HG03196 (cell line): Measurements from ENCODE around the gene FRMD3.

ENCODE experiments used
- ATAC-seq: cut with Tn5 transposase; IDR thresholded peaks from one replicate; pipeline ENCODE4 v1.9.1; 2021; ENCODE audit not compliant: unreplicated experiment

Gene FRMD3

DNA sequence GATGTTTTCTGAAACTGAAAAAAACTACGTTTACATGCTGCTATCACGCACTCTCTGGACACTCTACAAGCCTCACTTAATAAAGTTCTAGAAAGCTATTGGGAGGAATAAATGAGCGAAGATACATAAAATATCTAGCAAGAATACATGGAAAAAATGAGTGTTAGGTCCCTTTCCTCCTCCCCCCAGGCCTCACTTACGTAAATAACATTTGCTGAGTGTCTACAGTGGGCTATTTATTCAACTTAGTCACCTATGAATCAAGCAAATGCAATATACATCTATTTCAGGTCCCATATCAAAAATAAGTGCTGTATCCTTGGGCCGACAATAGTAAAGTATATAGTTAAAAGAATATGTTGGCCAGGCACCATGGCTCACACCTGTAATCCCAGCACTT, 62.5 kb downstream of the FRMD3 start:
- no peak for ATAC-seq

DNA sequence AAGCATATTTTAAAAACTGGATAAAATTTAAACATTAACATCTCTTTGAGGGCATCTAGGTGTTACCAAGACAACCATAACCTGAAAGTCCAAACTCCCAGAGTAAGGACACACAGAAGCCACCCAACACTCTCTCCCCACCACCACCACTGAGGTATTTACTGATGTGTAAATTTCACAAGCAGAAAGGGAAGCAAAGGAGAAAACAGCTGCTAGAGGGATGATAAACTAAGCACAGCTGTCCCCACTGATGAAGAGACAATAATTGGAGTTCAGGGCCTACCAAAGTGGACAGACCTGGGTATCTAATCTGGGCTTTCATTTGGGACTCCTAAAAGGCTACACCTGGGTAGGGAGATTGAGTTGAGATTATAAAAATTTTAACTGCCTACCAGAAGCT, 63.6 kb downstream of the FRMD3 start:
- ATAC-seq = no peak

DNA sequence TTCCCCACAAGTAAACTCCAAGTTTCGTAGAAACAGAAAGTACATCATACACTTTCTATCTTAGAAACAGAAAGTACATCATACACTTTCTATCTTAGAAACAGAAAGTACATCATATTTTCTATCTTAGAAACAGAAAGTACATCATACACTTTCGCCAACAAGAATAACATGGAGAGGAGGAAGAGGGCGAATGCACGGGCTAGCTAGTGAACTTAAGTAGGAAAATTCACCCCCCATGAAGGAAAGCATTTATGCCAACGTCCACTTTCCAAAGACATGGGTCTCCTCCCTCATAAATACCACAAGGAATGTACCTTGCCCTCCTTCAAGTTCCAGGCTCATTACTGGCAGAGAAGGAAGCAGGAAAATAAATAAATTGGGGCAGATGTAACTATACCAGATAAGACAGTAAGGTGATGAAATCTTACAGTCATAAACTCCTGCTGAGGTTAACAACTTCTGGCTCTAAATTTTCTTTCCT, 64.7 kb downstream of the FRMD3 start:
- ATAC-seq = peak; percentile 94

DNA sequence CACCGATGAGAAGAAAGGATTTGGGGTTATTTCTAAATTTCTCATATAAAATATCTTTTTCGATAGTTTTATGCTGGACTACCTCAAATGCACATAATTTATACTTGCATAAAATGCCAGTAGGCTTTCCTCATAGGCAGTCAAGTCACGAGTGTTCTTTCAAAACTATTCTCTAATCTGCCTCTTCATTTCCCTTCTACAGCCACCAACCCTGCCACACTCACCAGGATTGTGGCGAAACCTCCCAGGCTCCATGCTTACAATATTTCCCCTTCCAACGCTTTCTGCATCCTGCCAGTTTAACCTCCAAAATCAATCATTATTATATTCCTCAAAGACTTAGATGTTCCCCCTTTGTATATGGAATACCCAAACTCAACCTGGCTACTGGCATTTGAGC, 65.4 kb downstream of the FRMD3 start:
- ATAC-seq = no peak

DNA sequence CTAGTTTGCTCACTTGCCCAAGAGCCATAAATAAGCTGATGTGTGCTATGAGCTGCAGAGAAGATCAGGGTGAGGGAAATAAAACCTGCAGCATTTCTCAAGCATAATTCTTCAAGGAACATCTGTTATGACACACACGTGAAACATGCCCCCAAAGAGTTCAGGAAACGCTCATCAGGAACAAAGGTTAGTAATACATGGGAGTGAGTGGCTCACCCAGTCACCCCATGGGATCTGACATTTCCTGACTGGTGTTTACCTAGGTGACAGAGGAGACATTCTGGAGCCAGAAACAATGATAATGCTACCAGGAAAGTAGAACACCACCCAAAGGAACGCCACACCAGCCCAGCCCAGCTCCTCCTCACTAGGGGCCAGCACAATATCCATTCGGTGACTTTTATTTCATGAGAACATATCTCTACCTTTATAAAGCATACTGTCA, 66.0 kb downstream of the FRMD3 start:
- ATAC-seq = no peak

DNA sequence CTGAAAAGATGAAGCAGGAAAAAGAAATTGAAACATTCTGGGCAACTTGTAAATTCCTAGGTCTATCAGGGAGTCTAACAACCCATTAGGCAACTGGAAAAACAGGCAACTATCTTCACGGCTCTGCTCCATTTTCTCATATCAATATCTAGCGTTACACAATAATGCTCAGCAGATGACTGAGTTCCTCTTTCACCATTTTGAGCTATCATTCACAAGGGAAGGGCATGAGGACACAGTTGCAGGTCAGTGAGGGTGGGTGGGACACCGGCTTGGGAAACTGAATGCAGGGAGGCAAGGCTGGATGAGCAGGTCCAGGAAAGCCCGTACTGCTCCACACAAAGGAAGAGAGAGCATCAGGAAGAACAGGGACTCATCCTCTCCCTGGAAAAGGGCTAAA, 67.0 kb downstream of the FRMD3 start:
- ATAC-seq = no peak

DNA sequence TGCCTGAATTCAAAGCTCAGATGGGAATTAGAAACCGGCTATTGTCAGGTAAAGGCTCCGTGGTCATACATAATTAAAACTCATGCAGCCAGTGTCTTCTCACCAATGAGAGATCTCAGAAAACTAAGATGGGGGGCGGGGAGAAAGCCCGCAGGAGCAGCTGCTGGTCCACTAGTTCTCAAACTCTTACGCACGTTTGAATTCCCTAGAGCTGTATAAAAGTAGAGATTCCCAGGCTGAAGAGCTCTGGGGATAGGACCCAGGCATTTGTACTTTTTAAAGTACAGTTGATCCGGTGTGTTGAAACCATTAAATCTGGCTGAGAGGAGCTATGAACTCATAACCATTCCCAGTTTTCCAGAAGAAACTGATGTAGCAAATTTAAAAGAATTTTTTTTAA, 68.5 kb downstream of the FRMD3 start:
- ATAC-seq = no peak

DNA sequence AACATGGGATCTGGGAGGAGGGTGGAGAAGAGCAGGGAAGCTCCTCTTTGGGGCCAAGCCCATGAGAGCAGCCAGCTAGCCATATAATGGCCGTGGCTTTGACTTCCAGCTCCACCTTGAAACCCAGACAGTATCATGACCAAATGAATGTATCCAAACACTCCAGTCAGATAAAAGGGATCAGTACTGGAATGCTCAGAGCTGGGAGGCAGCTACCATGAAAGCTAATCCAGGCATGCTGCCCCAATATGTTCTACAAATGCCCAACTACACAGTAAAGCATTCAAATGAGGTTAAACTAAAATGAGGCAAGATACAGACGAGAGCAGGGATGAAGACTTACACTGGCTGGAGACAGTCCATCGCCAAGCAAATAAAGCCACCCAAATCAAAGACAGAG, 69.4 kb downstream of the FRMD3 start:
- ATAC-seq = no peak

DNA sequence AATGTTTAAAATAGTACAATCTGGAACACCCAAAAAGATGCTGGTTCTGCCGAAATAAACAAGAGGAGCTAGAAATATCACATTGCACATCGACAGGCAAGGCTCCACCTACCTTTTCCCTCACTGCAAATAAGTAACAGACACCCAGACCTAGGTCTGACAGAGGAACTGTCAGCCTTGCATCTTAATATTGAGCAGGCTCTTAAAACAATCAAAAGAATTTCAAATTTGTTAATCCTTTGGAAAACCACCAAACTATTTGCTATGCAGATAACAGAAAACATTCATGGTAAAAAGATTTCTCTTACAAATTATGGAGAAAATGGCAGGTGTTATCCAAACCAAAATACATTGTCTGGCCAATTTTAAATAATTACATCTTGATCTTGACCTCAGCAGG, 71.3 kb downstream of the FRMD3 start:
- ATAC-seq = no peak

DNA sequence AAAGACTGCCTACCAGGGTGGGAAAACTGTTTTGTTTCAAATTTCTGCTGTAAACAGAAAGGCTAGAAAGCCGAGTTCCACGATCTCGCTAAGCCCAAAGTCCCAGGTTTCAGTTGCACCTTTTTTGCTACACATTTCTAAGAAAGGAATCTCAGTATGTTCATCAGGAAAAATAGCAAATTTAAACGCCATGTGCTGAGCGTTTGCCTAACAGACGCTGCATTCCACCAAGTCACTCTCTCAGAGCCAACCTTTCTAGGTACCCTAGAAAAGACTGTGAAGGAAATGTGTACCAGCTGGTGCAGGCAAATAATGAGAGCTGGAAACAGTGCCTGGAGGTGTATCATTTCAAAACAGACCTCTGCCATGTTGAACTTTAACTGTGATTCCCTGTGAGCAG, 71.8 kb downstream of the FRMD3 start:
- no peak for ATAC-seq

DNA sequence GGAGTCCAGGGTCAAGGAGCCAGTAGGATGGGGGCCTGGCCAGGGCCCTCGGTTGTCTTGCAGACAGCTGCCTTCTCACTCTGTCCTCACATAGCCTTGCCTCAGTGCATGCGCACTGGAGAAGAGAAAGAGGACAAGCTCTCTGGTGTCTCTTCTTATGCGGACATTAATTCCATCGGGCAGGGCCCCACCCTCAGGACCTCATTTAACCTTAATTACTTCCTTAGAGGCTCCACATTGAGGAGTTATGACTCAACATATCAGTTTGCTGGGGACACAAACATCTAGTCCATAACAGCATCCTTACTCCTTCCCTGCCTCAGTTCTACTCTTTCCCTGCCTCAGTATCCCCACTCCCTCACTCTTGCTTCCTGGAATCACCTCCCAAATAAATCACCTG, 78.4 kb downstream of the FRMD3 start:
- ATAC-seq = no peak

DNA sequence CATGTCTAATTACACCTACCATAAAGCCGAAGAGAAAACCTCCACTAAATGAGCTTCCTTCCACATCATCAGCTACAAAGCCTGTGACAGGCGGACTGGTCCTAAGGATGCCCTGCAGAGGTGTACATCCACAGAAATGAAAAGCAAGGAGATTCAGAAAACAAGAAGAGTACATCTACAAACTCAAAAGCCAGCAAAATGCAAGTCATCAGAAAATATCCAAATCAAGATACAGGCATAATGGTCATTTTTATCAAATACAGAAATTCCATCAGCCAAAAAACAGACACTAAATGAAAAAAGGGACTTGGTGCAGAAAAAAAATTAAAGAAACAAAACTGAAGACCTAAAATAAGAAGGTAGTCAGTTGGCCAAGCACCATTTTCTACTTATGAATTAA, 79.7 kb downstream of the FRMD3 start:
- ATAC-seq = no peak

DNA sequence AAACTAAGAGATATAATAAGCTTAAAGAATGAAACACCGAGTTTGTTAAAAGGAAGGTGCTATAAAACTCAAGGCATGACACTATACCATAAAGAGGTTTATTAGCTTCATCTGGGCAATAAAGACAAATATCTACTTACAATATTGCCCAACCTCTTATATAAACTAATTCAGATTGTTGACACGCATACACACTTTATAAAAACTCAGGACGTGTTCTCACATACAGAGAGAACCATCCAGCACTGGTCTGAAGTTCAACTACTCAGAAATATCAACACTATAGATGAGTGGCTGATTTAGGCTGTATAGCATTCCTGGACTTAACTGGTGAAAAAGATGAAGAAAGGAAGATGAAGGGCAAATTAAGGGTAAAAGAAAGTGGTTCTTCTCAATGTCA, 81.2 kb downstream of the FRMD3 start:
- no peak for ATAC-seq

DNA sequence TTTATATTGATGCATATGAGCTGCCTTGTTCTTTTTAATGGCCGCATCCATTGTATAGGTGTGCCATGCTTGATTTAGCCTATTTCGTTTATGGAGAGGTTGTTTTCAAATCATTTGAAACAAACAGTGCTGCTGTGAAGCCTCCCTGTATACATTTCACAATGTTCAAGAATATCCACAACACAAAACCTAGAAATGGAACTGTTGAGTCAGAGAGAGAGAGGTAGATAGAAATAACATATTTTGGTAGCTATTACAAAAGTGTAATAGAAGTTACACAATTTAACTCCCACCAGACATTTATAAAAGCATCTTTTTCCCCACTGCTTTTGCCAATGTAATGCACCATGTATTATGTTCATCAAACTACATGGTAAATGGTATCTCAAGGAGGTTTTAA, 82.0 kb downstream of the FRMD3 start:
- no peak for ATAC-seq

DNA sequence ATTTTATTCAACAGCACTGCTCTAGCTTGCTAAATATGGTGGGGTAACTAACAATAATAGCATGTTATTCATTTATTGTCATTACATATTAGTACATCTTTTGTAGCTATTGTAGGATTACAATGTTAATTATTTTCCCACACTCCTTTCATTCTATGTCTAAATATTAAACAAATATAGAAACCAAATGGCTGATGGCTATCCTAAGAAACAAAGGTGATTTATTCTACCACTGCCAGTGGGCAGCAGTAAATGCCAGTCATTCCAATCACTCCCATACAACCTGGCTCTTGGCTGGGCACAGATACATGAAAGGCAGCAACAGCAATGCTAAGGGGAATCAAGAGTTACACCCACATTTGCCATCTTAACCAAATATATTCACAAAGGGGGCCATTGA, 84.1 kb downstream of the FRMD3 start:
- ATAC-seq = no peak

DNA sequence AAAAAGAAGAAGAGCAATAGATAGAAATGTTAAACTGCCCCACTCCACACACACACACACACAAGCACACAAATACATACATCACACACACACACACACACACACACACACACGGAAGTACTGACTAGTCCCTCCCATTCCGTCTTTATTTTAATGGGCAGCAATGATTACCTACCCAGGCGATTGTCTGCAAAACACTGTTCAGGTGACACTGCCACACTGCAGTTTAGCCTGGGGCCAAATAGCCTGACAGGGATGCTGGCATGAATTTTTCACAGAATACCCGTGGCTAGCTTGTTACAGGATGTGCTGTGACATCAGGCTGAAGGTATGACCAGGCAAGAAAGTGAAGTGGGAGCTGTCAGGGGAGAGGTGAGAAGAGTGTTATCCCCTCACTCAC, 86.9 kb downstream of the FRMD3 start:
- no peak for ATAC-seq

DNA sequence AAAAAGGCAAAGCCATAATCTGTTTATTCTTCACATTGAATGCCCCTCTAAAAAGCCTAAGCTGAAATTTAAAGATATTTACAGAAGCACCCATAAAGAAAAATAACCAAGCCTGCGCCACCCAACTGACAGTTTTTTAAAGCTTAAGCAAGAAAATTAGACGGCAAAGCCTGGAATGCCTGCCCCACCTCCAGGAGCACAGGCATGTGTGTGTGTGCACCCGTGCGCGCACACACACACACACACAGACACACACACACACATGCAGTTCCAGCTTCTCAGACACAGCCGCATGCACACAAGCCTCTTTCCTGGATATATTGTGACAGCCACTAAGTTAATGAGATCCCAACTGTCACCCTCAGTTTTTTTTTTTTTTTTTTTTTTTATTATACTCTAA, 88.2 kb downstream of the FRMD3 start:
- ATAC-seq = no peak

DNA sequence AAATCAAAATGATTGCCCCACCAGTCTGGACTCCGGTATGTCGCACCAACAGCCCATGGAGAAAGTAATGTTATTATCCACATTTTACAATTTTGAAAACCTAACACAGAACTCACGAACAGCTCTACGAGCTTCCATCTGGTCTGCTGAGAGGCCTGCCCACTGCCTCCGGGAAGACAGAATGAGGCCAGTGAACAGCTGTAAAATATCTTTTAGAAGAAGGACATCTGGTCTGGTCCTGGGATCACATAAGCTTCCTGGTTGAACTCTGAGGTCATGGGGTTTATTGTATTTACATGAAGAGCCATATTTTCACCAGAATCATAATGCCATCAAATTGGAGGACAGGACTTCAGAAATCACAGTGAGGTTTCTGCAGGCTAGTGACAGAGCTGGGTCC, 89.0 kb downstream of the FRMD3 start:
- ATAC-seq = no peak

DNA sequence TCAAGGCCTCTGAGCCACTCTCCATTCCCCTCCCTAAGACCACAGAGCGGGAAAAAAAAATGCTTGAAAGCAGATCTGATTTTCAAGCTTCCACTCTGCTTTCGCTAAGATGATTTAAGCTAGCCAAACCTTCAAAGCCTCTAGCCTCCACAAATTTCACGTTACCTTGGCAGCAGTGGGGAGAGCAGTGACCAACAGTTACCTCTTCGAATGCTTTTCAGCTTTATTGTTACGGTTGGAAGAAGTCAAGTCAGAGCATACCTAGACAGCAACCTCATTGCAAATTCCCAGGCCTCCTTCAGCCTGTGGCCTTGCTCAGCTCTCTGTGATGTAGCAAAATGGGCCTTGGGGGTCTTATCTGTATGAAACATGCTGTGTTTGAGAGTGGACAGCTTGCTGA, 89.6 kb downstream of the FRMD3 start:
- ATAC-seq = no peak

DNA sequence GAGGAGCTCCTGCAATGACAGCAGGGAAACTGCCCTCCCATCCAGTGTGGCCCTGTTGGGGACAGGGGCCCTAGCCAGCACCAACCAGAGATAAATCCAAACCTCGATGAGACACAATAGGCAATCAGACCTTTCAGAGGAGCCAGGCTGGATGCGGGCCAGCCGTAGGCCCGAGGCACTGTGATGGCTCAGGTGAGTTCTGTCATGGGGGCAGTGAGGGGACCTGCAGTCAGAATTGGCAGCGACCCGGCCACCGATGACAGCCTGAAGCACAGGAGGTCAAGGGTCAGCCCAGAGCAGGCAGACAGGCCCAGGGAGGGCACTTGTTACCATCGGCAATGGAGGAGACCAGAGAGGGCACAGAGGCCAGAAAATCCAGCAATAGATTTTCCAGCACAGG, 90.8 kb downstream of the FRMD3 start:
- no peak for ATAC-seq

DNA sequence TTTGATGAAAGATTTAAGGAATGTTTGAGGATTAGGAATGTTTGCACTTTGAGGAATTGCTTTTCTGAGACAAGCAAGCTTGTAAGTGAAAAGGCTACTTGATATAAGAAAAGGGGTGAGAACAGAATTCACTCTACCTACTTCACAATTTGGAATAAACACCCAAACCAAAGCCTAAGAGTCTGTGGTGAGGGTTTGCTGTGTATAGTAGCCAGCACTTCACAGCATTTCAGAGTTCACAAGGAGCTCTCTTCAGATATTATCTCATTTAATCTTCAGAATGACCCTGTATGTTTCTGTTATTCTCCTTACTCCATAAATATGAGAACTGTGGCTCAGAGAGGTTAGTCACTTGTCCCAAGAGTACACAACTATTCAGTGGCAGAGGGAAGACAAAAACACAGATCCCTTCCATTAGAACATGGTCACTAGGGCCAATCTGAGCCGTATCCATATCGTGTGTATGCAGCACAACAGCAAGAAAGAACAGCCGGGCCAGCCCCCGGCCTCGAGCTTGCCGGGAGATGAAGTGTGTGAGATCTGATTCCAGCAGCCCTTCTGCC, 92.4 kb downstream of the FRMD3 start:
- ATAC-seq = no peak

DNA sequence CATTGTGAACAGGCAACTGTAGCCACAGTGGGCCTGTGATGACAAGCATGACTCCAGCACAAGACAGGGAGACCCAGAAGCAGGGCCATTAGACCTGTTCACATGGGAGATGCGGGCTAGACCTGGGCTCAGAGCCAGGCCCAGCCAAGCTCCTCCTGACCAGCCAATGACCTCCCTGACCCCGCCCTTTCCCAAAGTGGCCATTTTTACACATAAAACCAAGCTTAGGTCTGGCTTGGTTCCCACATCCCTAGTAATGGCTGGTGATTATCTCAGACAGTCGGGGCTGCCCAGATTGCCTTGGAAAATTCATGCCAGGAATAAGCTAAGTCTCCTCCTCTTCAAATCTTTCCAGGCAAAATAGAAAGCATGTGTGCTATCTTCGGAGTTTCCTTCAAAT, 94.1 kb downstream of the FRMD3 start:
- no peak for ATAC-seq

DNA sequence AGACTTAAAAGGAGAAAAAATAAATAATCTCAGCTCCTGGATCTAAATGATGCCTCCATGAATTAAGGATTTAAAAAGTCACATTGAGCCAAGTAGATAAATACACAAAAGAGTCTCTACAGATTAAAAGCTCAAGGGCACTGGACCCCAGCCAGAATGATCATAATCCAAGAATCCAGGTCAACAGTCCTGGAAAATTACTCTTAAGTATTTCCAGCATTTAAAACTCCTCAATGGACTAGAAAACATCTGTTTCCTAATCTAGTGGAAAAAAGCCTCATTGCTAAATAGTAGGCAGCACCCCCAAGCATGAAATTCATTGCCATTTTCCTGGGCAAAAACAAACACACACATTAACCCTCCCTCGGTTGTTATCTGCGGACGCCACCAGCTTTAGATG, 96.8 kb downstream of the FRMD3 start:
- ATAC-seq = no peak

DNA sequence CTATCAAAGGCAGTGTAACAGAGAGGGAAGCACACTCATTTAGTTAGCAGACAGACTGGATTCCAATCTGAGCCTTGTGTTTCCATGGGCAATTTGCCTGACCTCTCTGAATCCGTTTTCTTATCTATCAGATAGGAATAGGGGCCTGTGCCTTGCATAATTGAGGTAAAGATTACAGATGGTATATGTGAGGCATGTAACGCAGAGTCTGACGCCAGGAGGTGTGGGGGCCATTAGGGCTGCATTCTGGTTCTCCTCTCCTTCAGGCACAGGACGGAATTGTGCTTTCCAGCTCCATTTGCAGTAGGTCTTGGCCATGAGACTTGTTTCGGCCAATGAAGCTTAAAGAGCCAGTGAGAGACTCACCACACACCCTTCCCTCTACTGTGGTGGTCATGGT, 97.6 kb downstream of the FRMD3 start:
- no peak for ATAC-seq
